GM12878 (cell line): ENCODE results near the gene GNB3. TPM values are rescaled to one million over a fixed set of nuclear protein-coding genes. Genes with fewer than 3 reads are reported as not detected.

ENCODE experiments used
- ATAC-seq: fragments of 200-7000 bp; cut with Tn5 transposase; 3 replicates; pipeline ENCODE4 v1.9.1; 2020; ENCODE audit warnings: mild to moderate bottlenecking, moderate library complexity
- BruUV-seq: library from RNA; stranded (reverse); fragments of 400-500 nt; replicated peaks from 2 replicates; lab custom pipeline; 2021; lab: Mats Ljungman, UMichigan
- CTCF ChIA-PET: fragments of 300-600 bp; sonication (Branson Sonifier 250); formaldehyde crosslinking; extraction: SDS; loops from one replicate; lab custom pipeline; 2021; ENCODE audit warnings: inconsistent platforms; lab: Yijun Ruan, JAX
- POLR2A ChIA-PET: fragments of 350-600 bp; formaldehyde crosslinking; extraction: SDS; loops from one replicate; lab custom pipeline; 2021; ENCODE audit warnings: inconsistent platforms; lab: Charles Lee
- RAD21 ChIA-PET: fragments of 300-600 bp; sonication (Branson Sonifier 250); formaldehyde crosslinking; loops from one replicate; lab custom pipeline; 2023; ENCODE audit warnings: antibody characterized with exemption; ENCODE audit not compliant: unreplicated experiment; lab: Charles Lee
- SMC1A ChIA-PET: fragments of 300-600 bp; sonication (Branson Sonifier 250); formaldehyde crosslinking; loops from one replicate; lab custom pipeline; 2023; ENCODE audit not compliant: unreplicated experiment, uncharacterized antibody; lab: Charles Lee
- DNase-seq: peaks from one replicate; pipeline ENCODE4 v3.0.0-alpha.2; 2011; ENCODE audit warnings: low read depth, low spot score
- FAIRE-seq: peaks from 3 replicates; lab custom pipeline; 2011; peaks lifted over from hg19 to GRCh38; lab: Jason Lieb, UNC
- H2AFZ ChIP-seq: 2 replicates; pipeline ENCODE4 v1.6.0; 2011; ENCODE audit warnings: low read depth, low read length, control low read depth; ENCODE audit not compliant: control insufficient read depth
- H3K27ac ChIP-seq: 2 replicates; pipeline ENCODE4 v1.5.1; 2011; ENCODE audit warnings: control low read depth; ENCODE audit not compliant: control insufficient read depth, insufficient read depth
- H3K27me3 ChIP-seq, 2 experiments: replicated peaks in 1 of 2; 2 replicates each; pipeline versions ENCODE4 v1.6.0 to v1.6.1; 2011; ENCODE audit warnings: low read length in 1 of 2; ENCODE audit not compliant: control insufficient read depth in 2 of 2, insufficient read depth in 2 of 2
- H3K36me3 ChIP-seq, 2 experiments: 2 replicates each; pipeline ENCODE4 v1.5.1; 2011; ENCODE audit warnings: low read length in 1 of 2; ENCODE audit not compliant: control insufficient read depth in 2 of 2, insufficient read depth in 2 of 2
- H3K4me1 ChIP-seq: 2 replicates; pipeline ENCODE4 v1.6.1; 2011; ENCODE audit warnings: mild to moderate bottlenecking, low read length, moderate library complexity, mixed read lengths; ENCODE audit not compliant: control insufficient read depth, insufficient read depth
- H3K4me2 ChIP-seq: 2 replicates; pipeline ENCODE4 v1.6.0; 2011; ENCODE audit warnings: control low read depth; ENCODE audit not compliant: control insufficient read depth, insufficient read depth
- H3K4me3 ChIP-seq: fragments of 200-600 bp; sonication (generic); 2 replicates; pipeline ENCODE4 v1.5.1; 2016
- H3K79me2 ChIP-seq: 2 replicates; pipeline ENCODE4 v1.6.0; 2011; ENCODE audit warnings: low read length; ENCODE audit not compliant: control insufficient read depth, insufficient read depth
- H3K9ac ChIP-seq: 2 replicates; pipeline ENCODE4 v1.8.0; 2011; ENCODE audit warnings: low read length, control low read depth, mixed read lengths; ENCODE audit not compliant: control insufficient read depth, insufficient read depth
- H3K9me3 ChIP-seq: replicated peaks from 3 replicates; pipeline ENCODE4 v1.5.1; 2011; ENCODE audit warnings: mild to moderate bottlenecking, low read length; ENCODE audit not compliant: control insufficient read depth, insufficient read depth
- H4K20me1 ChIP-seq: 2 replicates; pipeline ENCODE4 v1.6.0; 2011; ENCODE audit not compliant: control insufficient read depth, insufficient read depth
- ATF7 ChIP-seq: fragments of 450-650 bp; IDR thresholded peaks from 2 replicates; pipeline ENCODE4 v1.6.1; 2016; ENCODE audit warnings: low read depth, mild to moderate bottlenecking
- CHD4 ChIP-seq: fragments of 200-600 bp; sonication (generic); IDR thresholded peaks from 2 replicates; pipeline ENCODE4 v1.6.1; 2016; ENCODE audit warnings: mild to moderate bottlenecking
- CREM ChIP-seq: IDR thresholded peaks from 2 replicates; pipeline ENCODE4 v1.6.1; 2014; ENCODE audit warnings: antibody characterized with exemption, low read depth
- FOS ChIP-seq: IDR thresholded peaks from 3 replicates; pipeline ENCODE4 v1.6.1; 2011; ENCODE audit warnings: borderline replicate concordance; ENCODE audit not compliant: insufficient read length; ENCODE audit errors: extremely low read depth
- HDAC2 ChIP-seq: fragments of 200-600 bp; sonication (generic); IDR thresholded peaks from 2 replicates; pipeline ENCODE4 v1.6.1; 2017
- HDGF ChIP-seq: fragments of 450-650 bp; IDR thresholded peaks from 2 replicates; pipeline ENCODE4 v1.6.1; 2016; ENCODE audit warnings: antibody characterized with exemption
- IRF5 ChIP-seq: fragments of 450-650 bp; IDR thresholded peaks from 2 replicates; pipeline ENCODE4 v1.6.1; 2017; ENCODE audit warnings: borderline replicate concordance
- KAT2A ChIP-seq: conservative IDR thresholded peaks from 2 replicates; pipeline ENCODE4 v1.6.1; 2011; ENCODE audit warnings: low read depth, low read length; ENCODE audit not compliant: control insufficient read depth
- MTA2 ChIP-seq: fragments of 450-650 bp; IDR thresholded peaks from 2 replicates; pipeline ENCODE4 v1.6.1; 2016; ENCODE audit warnings: low read depth, mild to moderate bottlenecking, moderate library complexity
- MXI1 ChIP-seq: fragments of 150-350 bp; IDR thresholded peaks from 2 replicates; pipeline ENCODE4 v1.6.1; 2011; ENCODE audit warnings: low read depth, mild to moderate bottlenecking, inconsistent platforms, low read length, improper control_type of control experiment
- NBN ChIP-seq: fragments of 450-650 bp; IDR thresholded peaks from 2 replicates; pipeline ENCODE4 v1.6.1; 2016
- RAD51 ChIP-seq: fragments of 450-650 bp; IDR thresholded peaks from 2 replicates; pipeline ENCODE4 v1.6.1; 2016; ENCODE audit warnings: moderate library complexity, mild to moderate bottlenecking, inconsistent platforms
- RELA ChIP-seq: fragments of 450-650 bp; IDR thresholded peaks from 2 replicates; pipeline ENCODE4 v1.8.0; 2014; ENCODE audit warnings: borderline replicate concordance; ENCODE audit not compliant: partially characterized antibody
- SP1 ChIP-seq: IDR thresholded peaks from one replicate; pipeline ENCODE4 v1.6.1; 2011; ENCODE audit warnings: low read depth, low read length
- WGBS: methylation state at CpG from one replicate; pipeline ENCODE4 v1.1.6; 2016; ENCODE audit warnings: low lambda C conversion rate; ENCODE audit not compliant: insufficient replicate concordance, insufficient coverage; ENCODE audit errors: missing lambda C conversion rate; 5-methylcytosine and 5-hydroxymethylcytosine counted together
- in situ Hi-C: fragments of 300-500 bp; cut with MboI; formaldehyde crosslinking; loops from 9 replicates; pipeline ENCODE4 v1.14.3; 2018; ENCODE audit warnings: mixed read lengths
- intact Hi-C: fragments of 100-400 bp; cut with micrococcal nuclease; formaldehyde crosslinking; loops from one replicate; pipeline ENCODE4 v1.14.2; 2022; ENCODE audit not compliant: unreplicated experiment
- polyA plus RNA-seq, 11 experiments: library from polyadenylated mRNA; depleted of rRNA in 4 of 11; unstranded in 6 of 11; stranded (reverse) in 5 of 11; fragments of >200 nt; fragmentation: Nextera tagmentation in 4 of 11; fragmentation: Illumina TruSeq in 1 of 11; extraction: Ambion mirVana in 4 of 11; extraction: Trizol in 1 of 11; gene quantifications; 1 replicate in 1 of 11; 2 replicates in 10 of 11; pipeline versions ENCODE4 v1.2.1 to v1.2.3, GENCODE V29; 2011 to 2016; ENCODE audit warnings: inconsistent platforms in 2 of 11, missing spikeins in 2 of 11, low read depth in 1 of 11
- total RNA-seq, 4 experiments: library from RNA; depleted of rRNA in 3 of 4; stranded (reverse); fragments of >200 nt in 3 of 4; fragmentation: Illumina TruSeq in 1 of 4; extraction: Trizol in 1 of 4; gene quantifications; 2 replicates each; pipeline versions ENCODE4 v1.2.1 to v1.2.3, GENCODE V29; 2013 to 2021
- TF ChIP-seq, protein P1 (sequence below): fragments of 450-650 bp; IDR thresholded peaks from 2 replicates; pipeline ENCODE4 v1.6.1; 2016; ENCODE audit warnings: mild to moderate bottlenecking
- TF ChIP-seq, protein P2 (sequence below): IDR thresholded peaks from 2 replicates; pipeline ENCODE4 v1.6.1; 2011; ENCODE audit warnings: mild to moderate bottlenecking, low read depth, low read length, moderate library complexity; ENCODE audit not compliant: insufficient replicate concordance

GNB3 gene
- total and polyA plus RNA-seq, 10 of the 15 experiments (the other 5 are each of a cell fraction or from before 2014, with no cell fraction given) = 0.05 to 1.1 (median 0.36) TPM

DNA sequence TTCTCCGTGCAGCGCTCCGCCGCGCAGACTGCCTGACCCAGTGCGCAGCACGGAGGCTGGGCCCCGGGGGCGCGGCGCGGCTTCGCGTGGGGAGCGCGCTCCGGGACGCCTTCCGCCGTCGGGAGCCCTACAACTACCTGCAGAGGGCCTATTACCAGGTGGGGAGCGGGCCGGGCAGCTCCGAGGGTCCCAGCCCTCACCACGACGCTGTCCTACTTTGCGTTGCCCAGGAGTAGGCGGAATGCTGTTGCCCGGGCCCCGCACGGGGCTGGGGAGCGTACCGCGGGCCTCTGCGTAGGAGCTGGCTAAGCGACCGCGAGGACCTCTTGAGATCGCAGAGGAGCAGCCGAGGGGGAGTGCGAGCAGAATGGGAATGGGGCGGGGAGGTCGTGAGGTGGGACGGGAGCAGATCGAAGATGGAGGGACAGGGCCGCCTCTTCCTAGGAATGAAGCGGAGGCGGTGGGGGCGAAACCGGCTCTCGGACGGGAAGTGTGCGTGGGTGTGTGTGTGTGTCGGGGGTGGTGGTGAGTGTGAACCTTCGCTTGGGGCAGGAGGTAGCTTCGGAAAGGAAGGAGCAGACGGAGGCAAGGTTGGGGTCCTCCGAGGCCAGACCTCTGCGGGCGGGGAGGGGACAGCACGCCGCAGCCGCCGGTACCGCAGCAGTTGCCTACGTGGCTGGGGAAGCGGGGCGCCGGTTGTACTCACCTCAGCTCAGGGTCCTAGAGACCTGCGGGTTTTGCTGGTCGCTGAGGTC is 11.8 kb upstream of the GNB3 start:
- H3K4me3 ChIP-seq = peak overlapping the region; percentile 74; the same call in 1 of the 2 replicates
- no TSS peak for BruUV-seq
- H4K20me1 ChIP-seq = no peaks in the 10 kb centered on the region
- ChIA-PET POLR2A (interaction anchor here (0.5 to 1.4 kb wide), 5 partner anchors 10 to 201 kb away, joined by 3 to 4 read pairs (median 3); no protein-coding TSS in a partner anchor), SMC1A (interaction anchor here (0.6 kb wide), 1 partner anchor 94 kb away, joined by 3 read pairs; no protein-coding TSS in a partner anchor), RAD21 (interaction anchor here (0.7 to 3.0 kb wide), 4 partner anchors 23 to 76 kb away, joined by 3 to 14 read pairs (median 3); partner anchors contain the start of genes MLF2 and USP5), CTCF (interaction anchor here (1.2 to 2.3 kb wide), 3 partner anchors 19 to 76 kb away, joined by 5 to 14 read pairs (median 9); partner anchors contain the start of genes MLF2 and SPSB2)
- H3K4me1 ChIP-seq = peaks cover 4% of the 10 kb centered on the region
- in situ Hi-C loops (loop anchor here (5.0 kb wide), 1 partner anchor 77 kb away; the partner anchor contains the start of gene MLF2), intact Hi-C loops (loop anchor here (5.0 kb wide), 1 partner anchor 92 kb away; no protein-coding TSS in a partner anchor)
- DNase-seq (no peak), ATAC-seq (peak; percentile 55), FAIRE-seq (no peak)
- 3% methylated on average over 70 of the region's 71 CpGs for WGBS
- peak overlapping the region; percentile 95 for H3K4me2 ChIP-seq
- no peak overlapping the region for H3K9ac ChIP-seq
- H2AFZ ChIP-seq = peak overlapping the region; percentile 68
- peaks cover 23 to 24% of the 10 kb centered on the region in 2 experiments for H3K27me3 ChIP-seq
- H3K27ac ChIP-seq = no peak overlapping the region
- H3K79me2 ChIP-seq = no peaks in the 10 kb centered on the region
- no peaks in the 10 kb centered on the region for H3K36me3 ChIP-seq
- H3K9me3 ChIP-seq = no peaks in the 10 kb centered on the region
- TF ChIP-seq IRF5 (no peak), RAD51 (no peak), NBN (peak; percentile 89), CREM (0 out of 2 replicates have a peak, but pooled peaks have one; percentile 15), FOS (no peak), HDGF (peak; percentile 92), KAT2A (no peak), SP1 (peak; percentile 35), HDAC2 (no peak), ATF7 (peak; percentile 77), CHD4 (no peak), MXI1 (no peak; the same call in 1 of the 2 replicates), MTA2 (peak; percentile 22; the same call in 1 of the 2 replicates), RELA (peak; percentile 7)
- TF ChIP-seq, protein P1, sequence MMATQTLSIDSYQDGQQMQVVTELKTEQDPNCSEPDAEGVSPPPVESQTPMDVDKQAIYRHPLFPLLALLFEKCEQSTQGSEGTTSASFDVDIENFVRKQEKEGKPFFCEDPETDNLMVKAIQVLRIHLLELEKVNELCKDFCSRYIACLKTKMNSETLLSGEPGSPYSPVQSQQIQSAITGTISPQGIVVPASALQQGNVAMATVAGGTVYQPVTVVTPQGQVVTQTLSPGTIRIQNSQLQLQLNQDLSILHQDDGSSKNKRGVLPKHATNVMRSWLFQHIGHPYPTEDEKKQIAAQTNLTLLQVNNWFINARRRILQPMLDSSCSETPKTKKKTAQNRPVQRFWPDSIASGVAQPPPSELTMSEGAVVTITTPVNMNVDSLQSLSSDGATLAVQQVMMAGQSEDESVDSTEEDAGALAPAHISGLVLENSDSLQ = 0 out of 2 replicates have a peak, but pooled peaks have one; percentile 10
- TF ChIP-seq, protein P2, sequence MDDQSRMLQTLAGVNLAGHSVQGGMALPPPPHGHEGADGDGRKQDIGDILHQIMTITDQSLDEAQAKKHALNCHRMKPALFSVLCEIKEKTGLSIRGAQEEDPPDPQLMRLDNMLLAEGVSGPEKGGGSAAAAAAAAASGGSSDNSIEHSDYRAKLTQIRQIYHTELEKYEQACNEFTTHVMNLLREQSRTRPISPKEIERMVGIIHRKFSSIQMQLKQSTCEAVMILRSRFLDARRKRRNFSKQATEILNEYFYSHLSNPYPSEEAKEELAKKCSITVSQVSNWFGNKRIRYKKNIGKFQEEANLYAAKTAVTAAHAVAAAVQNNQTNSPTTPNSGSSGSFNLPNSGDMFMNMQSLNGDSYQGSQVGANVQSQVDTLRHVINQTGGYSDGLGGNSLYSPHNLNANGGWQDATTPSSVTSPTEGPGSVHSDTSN = no peak
